CD4-positive, alpha-beta T cell treated with Interleukin-21 for 1 hour (primary cell): ENCODE results near the gene LBHD1.
"Not testable (repeated sequence)": the region's sequence is repeated elsewhere in the genome, so short reads cannot be mapped to it uniquely, and the experiment has no call there.

ENCODE experiments used
- DNase-seq: peaks from one replicate; pipeline ENCODE4 v3.0.0-alpha.2; 2020

The LBHD1 gene

GRCh38 chr11:62693624-62694023, 21.6 kb upstream of the LBHD1 start:
- DNase-seq = not testable (repeated sequence)

DNA sequence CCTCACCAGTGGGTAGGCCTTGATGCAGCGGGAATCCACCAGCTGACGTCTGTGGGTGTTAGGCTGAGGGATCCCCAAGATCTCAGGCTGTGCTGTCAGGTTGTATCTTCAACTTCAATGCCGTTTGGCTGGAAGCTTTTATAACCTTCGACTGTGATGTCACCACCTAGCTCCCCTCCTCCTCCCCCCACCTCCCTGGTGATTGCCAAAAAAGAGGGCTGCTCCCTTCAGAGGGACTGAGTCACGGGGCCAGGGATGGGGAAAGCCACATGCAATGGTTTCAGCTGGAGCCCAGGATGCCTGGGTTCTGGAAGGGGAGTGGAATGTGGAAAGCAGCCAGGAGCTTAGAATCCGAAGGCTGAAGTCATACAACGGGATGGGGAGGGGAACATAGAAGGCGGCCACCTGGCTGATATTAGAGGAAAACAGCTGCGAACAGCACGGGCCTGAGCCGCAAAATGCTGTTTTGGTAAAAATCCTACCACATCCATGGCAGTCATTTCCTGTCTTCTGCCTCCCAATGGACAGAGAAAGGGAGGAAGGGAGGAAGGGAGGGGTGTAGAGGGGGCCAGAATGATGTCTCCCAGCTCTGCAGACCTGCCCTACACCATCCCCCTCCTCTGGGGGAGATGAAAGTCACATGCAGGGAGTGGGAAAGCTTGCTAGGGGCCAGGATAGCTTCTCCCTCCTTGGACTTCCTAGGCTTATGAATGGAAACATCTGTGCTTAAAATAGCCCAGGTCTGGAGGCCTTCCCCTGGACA, 17.5 kb upstream of the LBHD1 start, which contains the start of gene LRRN4CL:
Gene LRRN4CL (minus strand): TSS at position 110 of the 763 bp plus-strand sequence. CDS start 1,022 bp downstream, outside the sequence.
- no peak for DNase-seq

- DNase-seq = no peak
Measured at GRCh38 chr11:62688491-62688890, 16.4 kb upstream of the LBHD1 start.

GRCh38 chr11:62687508-62688396, 15.7 kb upstream of the LBHD1 start:
- no peak for DNase-seq

DNA sequence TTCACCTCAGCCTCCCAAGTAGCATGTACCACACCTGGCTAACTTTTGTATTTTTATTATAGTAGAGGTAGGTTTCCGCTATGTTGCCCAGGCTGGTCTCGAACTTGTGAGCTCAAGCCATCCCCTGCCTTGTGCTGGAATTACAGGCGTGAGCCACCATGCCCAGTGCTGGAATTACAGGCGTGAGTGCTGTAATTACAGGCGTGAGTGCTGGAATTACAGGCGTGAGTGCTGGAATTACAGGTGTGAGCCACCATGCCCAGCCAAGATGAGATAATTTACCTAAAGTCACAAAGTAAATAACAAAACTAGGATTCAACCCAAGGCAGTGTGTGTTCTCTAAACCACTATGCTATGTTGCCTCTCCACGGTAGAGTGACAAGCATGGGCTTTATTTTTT, 10.5 kb upstream of the LBHD1 start:
- no peak for DNase-seq

- DNase-seq = peak; percentile 65
Measured at GRCh38 chr11:62680825-62681240, 8.8 kb upstream of the LBHD1 start.

- peak; percentile 88 for DNase-seq
Measured at GRCh38 chr11:62678770-62679696, 7.0 kb upstream of the LBHD1 start, which contains the start of gene UBXN1. Gene UBXN1, minus strand, starts transcription at chr11:62679073. Its CDS starts 150 bp downstream, at chr11:62678923.

- DNase-seq = no peak
Measured at GRCh38 chr11:62678433-62678769, 6.3 kb upstream of the LBHD1 start.

DNA sequence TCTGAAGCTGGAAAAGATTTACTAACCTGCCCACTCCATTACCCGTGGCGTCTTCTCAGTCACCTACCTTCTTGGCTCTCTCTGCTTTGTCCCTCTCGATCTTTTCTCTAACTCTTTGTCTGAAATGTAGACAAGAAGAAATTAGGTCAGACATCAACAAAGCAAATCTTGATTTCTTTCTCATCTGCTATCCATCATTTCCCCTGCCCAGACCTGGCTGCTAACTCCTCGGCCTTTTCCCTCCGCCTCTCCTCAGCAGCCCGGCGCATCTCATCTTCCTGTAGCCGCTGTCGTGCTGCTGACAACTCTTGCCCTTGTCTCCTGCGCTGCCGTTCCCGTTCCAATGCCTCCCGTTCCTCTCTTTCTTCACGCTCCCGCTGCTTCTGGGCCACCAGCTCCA, 5.6 kb upstream of the LBHD1 start:
- no peak for DNase-seq

- DNase-seq = no peak
Measured at GRCh38 chr11:62677156-62677555, 5.1 kb upstream of the LBHD1 start.

DNA sequence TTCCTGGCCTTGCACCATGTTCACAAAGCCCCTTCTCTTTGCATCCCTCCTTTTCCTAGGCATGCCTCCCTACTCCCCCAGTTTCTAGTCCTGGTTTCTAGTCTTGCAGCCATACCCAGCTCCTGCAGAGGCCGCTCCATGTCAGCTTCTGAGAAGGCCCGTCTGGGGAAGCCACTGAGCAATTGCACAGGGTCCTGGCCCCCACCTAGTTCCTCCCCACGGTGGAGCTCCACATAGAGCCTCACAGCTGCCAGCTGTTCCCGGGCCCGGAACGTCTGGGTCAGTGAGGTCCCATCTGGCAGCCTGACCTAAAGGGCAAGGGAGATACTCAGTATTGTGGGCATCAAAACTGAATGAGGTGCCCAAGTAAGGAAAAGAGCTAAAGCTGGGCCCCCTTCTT, 4.6 kb upstream of the LBHD1 start:
- no peak for DNase-seq

DNA sequence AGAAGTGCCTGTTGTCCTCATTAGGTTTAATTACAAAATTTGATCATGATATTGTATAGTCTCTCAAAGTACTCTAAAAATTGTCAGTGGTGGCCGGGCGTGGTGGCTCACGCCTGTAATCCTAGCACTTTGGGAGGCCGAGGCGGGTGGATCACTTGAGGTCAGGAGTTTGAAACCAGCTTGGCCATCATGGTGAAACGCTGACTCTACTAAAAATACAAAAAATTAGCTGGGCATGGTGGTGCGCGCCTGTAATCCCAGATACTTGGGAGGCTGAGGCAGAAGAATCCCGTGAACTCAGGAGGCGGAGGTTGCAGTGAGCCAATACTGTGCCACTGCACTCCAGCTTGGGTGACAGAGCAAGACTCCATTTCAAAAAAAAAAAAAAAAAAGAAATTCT, 3.3 kb upstream of the LBHD1 start:
- not testable (repeated sequence) for DNase-seq

DNA sequence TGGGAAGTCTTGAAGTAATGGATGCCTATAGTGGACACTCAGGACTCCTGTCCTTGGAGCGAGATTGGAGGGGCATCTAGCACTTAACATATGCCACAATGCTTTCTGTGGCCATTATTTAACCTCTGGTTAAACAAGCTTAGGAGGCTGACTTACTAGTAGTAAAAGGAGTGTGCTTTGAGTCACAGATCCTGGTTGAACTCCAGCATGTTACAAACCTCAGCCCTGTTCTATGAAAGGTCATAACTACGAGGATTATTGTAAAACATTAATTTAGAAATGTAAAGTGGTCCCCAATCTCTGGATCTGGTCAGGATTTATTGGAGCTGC, 1.1 kb upstream of the LBHD1 start:
- DNase-seq = no peak

GRCh38 chr11:62671236-62671607, 845 bp downstream of the LBHD1 start:
- no peak for DNase-seq

- DNase-seq = no peak
Measured at GRCh38 chr11:62669420-62670161, 2.5 kb downstream of the LBHD1 start.

GRCh38 chr11:62667460-62667859, 4.6 kb downstream of the LBHD1 start:
- DNase-seq = no peak

GRCh38 chr11:62666259-62666926, 5.7 kb downstream of the LBHD1 start:
- DNase-seq = no peak

DNA sequence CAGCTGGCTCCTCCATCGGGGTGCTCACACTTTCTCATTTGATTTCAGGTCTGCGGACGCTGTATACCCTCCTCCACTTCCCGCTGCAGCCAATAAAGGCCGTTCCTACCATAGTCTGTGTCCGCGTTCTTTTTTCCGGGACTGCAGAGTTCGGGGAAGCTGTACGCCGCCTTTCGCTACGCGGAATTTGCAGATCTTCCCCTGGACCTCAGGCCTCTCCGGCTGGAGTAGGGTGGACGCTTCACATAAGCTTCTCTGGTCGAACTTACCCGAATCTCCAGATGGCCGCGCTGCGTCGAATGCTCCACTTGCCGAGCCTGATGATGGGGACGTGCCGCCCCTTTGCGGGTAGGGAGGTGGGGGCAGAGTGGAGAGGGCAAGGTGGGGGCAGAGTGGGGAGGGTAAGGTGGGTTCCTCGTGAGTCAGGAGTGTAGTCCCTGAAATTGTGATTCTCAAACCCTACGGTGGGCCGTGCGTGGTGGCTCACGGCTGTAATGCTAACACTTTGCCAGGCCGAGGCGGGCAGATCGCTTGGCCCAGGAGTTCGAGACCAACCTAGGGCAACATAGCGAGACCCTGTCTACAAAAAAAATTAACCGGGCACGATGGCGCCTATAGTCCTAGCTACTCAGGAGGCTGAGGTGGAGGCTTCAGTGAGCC, 6.3 kb downstream of the LBHD1 start:
- DNase-seq = peak; percentile 72

GRCh38 chr11:62665075-62665598, 6.9 kb downstream of the LBHD1 start, which contains the start of the genes C11orf98 and CSKMT:
Gene C11orf98, minus strand, starts transcription at chr11:62665210. Its CDS starts 41 bp downstream, at chr11:62665169.
Gene CSKMT, plus strand, starts transcription at chr11:62665312. Its CDS starts 568 bp downstream, at chr11:62665880.
- peak; percentile 97 for DNase-seq

GRCh38 chr11:62664405-62665074, 7.5 kb downstream of the LBHD1 start:
- DNase-seq = peak; percentile 64
